Measurements from ENCODE around the gene GCG.

Gene GCG

GRCh38 chr2:162152147-162152546 lies at the start of gene GCG:
Gene GCG (minus strand): TSS chr2:162152247. CDS start chr2:162149178, 3,069 bp downstream.
- DNase-seq (ENCODE audit: low read depth) = no peak

- no peak for DNase-seq (ENCODE audit: low read depth)
Observed at GRCh38 chr2:162200636-162201035, 48.6 kb upstream of the GCG start.

DNA sequence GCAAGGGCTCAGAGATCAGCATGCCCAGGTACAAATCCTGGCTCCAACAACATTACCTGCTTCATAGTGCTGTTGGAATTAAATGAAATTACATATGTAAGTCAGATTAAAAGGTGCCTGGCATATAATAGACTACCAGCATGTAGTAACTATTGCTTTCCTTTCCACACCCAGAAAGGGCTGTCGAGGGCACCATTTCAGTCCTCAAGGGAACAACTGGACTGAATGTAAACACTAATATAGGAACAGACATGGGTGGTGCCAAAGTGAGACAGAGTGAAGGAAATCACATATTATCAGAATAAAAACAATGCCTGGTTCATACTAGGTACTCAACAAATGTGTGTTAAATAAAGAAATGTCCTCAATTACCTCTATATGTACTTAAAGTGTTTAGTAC lies 47.9 kb upstream of the GCG start:
- DNase-seq (ENCODE audit: low read depth) = no peak

- DNase-seq (ENCODE audit: low read depth) = no peak
Observed at GRCh38 chr2:162198239-162198638, 46.2 kb upstream of the GCG start.

GRCh38 chr2:162197069-162197825 lies 45.2 kb upstream of the GCG start:
- no peak for DNase-seq (ENCODE audit: low read depth)

DNA sequence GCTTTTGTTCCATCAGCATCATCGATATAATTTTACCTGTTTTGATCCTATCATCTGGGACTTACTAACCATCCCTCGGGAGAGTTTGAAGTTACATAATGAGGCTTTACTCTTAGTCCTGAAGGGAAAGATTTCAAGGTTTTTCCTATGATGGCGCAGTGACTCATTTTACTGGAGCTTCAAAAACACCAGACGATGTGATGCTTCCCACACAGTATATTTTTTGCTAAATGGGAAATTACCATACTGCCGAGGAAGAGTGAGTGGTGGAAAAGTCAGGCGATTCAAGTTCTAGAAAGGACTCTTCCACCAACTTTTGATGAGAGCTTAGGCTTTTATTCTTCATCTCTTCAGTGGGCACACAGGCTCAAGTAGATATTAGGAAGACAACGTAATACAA lies 44.6 kb upstream of the GCG start:
- DNase-seq (ENCODE audit: low read depth) = no peak

DNA sequence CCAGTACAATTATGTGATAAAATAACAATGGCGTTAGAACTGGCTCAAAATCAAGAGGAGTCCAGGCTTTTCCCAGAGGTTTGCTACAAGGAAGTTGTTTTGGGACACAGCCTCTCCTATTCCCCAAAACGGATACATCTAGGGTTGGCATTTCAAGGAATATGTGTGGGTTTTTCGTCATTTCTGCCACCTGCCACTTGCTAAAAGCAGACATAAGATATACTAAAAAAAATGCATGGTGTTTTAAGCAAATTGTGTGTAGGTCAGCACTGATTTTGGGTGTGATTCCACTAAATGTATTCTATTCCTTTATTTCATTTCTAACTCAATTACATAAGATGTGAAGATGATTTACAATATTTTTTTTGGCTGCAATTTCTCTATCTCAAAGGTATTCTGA lies 36.4 kb upstream of the GCG start:
- no peak for DNase-seq (ENCODE audit: low read depth)

DNA sequence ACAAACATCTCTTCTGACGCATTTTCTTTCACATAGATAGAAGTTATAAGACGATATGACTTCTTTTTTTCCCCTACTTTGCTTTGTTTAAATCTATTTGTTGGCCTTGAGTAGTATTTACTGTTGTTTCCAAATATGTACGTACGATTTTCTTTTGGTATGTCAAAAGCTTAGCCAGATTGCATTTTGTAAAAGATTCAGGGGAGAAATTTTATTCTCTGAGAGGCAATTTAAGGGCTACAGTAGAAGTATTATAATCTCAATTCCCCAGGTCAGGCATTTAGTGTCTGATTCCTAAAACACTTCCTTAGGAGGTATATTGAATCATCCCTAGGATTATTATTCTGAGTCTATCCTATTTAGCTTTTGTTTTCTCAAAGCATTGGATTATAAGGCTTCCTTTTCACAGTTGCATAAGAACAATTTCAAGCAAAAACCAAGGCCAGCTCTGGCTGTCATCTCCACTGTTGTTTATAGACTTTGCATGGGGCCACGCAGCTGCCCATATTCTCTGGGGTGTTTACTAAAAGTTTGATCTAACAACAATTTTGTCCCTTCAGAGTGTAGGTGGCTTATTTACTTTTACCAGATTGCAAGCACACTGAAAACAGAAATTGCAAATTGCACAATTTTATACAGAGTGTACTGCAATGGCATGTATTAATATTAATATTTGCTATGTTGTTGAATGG lies 33.6 kb upstream of the GCG start:
- no peak for DNase-seq (ENCODE audit: low read depth)

DNA sequence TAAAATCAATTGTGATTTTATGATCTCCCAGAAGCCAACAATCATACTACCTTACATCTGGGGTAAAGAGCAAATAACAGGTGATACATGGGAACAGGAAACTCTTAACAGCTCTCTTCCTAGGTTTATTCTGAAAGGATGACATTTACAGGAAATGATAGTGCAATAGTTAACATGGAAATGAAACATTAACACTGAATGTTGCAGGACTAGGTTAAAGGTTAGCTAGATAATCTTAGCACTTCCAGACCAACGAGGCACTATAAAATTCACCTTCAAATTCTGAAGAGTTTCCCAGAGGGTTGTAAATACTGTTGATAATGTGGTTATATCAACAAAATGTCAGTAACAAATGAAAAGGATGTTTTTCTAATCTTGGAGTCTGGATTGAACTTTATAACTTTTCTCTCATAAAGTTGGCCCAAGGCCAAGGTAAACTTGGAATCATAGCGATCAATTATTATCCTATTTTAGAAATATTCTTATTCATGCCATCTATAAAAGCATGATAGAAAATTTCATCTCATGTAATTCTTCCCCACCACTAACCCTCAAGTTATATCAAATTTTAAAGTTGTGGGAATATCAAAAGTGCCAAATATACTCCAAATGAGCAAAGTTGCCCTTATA lies 32.9 kb upstream of the GCG start:
- DNase-seq (ENCODE audit: low read depth) = no peak

- DNase-seq (ENCODE audit: low read depth) = no peak
Observed at GRCh38 chr2:162184359-162184758, 32.3 kb upstream of the GCG start.

DNA sequence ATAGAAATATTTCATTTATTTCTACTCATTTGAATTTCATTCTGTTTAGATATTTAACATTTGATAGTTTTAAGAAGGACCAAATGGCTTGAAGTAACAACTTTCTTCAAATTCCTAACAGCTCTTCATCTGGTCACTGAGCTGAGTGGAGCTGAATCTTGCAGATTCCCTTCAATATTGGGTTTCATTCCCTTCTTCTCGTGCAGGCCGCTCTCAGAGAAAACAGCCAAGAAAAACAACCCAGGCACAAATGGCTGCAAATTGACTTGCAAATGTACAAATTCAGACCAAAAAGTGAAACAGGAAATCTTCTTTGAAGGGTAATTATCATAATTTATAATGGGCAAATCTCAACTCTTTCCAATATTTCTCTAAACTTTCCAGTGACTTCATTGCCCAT lies 30.3 kb upstream of the GCG start:
- no peak for DNase-seq (ENCODE audit: low read depth)

GRCh38 chr2:162177301-162177700 lies 25.3 kb upstream of the GCG start:
- no peak for DNase-seq (ENCODE audit: low read depth)

GRCh38 chr2:162175714-162176113 lies 23.7 kb upstream of the GCG start:
- no peak for DNase-seq (ENCODE audit: low read depth)

- DNase-seq (ENCODE audit: low read depth) = no peak
Observed at GRCh38 chr2:162174746-162175145, 22.7 kb upstream of the GCG start.

DNA sequence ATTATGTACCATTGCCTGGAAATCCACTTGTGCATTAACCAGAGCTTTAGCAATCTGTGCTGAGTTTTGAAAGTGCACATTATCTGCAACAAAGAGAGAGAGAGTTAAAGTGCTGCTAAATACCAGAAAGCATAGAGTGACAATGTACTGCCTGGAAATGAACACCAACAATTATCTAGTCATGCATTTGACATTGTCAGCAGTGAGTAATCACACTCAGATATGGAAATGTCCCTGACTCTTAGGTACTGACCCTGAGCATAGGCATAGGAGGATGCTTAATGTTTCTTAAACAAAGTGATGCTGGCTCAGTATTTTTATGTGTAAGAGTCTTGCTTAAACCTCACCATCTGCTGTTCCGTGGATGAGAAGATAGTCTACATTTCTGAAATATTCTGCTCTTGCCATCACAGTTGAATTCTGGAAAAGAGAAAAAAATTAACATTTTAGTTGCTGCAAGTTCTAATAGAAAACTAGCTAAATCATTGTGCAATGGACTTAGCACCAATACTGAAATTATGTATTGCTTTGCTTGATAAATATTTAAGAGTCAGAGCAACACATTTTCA lies 20.8 kb upstream of the GCG start:
- no peak for DNase-seq (ENCODE audit: low read depth)

- DNase-seq (ENCODE audit: low read depth) = no peak
Observed at GRCh38 chr2:162166745-162167144, 14.7 kb upstream of the GCG start.

GRCh38 chr2:162166174-162166573 lies 14.1 kb upstream of the GCG start:
- DNase-seq (ENCODE audit: low read depth) = no peak

DNA sequence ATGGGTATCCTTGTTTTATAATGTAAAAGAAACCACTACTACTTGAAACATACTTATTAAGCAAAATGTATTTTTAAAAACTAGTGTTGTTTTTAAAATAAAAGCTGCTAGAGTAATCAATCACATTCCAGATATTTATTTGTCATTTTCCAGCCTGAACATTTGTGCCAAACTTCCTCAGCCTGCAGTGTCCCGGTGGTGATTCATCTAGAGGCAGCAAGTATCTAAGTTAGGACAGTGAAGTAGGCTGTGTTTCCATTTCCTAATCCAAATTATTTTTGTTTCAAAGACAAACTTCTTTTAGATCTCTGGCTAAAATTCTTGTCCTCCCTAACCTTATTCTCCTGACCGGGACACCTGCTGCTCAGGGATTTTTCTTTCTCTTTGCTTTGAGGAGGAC lies 12.8 kb upstream of the GCG start:
- no peak for DNase-seq (ENCODE audit: low read depth)

DNA sequence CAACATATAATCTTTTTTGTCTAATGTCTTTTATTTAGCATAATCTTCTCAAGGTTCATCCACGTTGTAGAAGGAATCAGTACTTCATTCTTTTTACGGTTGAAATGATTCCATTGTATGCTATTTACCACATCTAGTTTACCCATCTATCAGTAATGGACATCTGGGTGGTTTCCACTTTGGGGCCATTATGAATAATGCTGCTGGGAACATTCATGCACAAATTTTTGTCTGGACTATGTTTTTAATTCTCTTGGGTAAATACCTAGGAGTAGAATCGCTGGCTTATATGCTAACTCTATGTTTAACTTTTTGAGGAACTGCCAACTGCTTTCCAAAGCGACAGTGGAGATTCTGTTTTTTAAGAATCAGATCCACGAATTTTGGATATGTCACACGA lies 7.4 kb upstream of the GCG start:
- DNase-seq (ENCODE audit: low read depth) = no peak

- no peak for DNase-seq (ENCODE audit: low read depth)
Observed at GRCh38 chr2:162156149-162156548, 4.1 kb upstream of the GCG start.

- no peak for DNase-seq (ENCODE audit: low read depth)
Observed at GRCh38 chr2:162155093-162155492, 3.0 kb upstream of the GCG start.

- DNase-seq (ENCODE audit: low read depth) = no peak
Observed at GRCh38 chr2:162153608-162154224, 1.7 kb upstream of the GCG start.

GRCh38 chr2:162149940-162150339 lies 2.1 kb downstream of the GCG start:
- no peak for DNase-seq (ENCODE audit: low read depth)
